BE2C (cell line): Measurements from ENCODE around the gene DSTYK.

Experiments used
- DNase-seq: peaks from one replicate; pipeline ENCODE4 v3.0.0-alpha.2; 2020
- H3K27me3 ChIP-seq: fragments of 250-450 bp; sonication (Bioruptor Pico); 2 replicates; pipeline ENCODE4 v1.5.1; 2020; ENCODE audit warnings: mild to moderate bottlenecking
- H3K36me3 ChIP-seq: fragments of 250-450 bp; sonication (Bioruptor Pico); 2 replicates; pipeline ENCODE4 v1.5.1; 2020; ENCODE audit warnings: mild to moderate bottlenecking
- H3K4me1 ChIP-seq: fragments of 250-450 bp; sonication (Bioruptor Pico); 2 replicates; pipeline ENCODE4 v1.5.1; 2020
- H3K4me3 ChIP-seq: 2 replicates; pipeline ENCODE4 v1.5.1; 2011; ENCODE audit warnings: low read depth, low read length
- H3K9me3 ChIP-seq: fragments of 250-450 bp; sonication (Bioruptor Pico); 2 replicates; pipeline ENCODE4 v1.5.1; 2020
- CTCF ChIP-seq: IDR thresholded peaks from 2 replicates; pipeline ENCODE4 v1.5.1; 2012; ENCODE audit warnings: mild to moderate bottlenecking, low read depth, low read length

DSTYK gene

GRCh38 chr1:205128050-205128449, 83.5 kb downstream of the DSTYK start:
- no peaks in the 10 kb centered on the region for H3K36me3 ChIP-seq
- no peak for TF ChIP-seq CTCF
- H3K9me3 ChIP-seq = no peaks in the 10 kb centered on the region
- no peak overlapping the region for H3K4me3 ChIP-seq
- H3K27me3 ChIP-seq = no peaks in the 10 kb centered on the region
- DNase-seq = no peak
- no peaks in the 10 kb centered on the region for H3K4me1 ChIP-seq

- no peak for TF ChIP-seq CTCF
- Histone ChIP-seq H3K4me3 (no peak overlapping the region), H3K4me1 (no peaks in the 10 kb centered on the region), H3K27me3 (no peaks in the 10 kb centered on the region), H3K36me3 (no peaks in the 10 kb centered on the region), H3K9me3 (no peaks in the 10 kb centered on the region)
- no peak for DNase-seq
Observed at GRCh38 chr1:205127646-205128045, 83.9 kb downstream of the DSTYK start.

DNA sequence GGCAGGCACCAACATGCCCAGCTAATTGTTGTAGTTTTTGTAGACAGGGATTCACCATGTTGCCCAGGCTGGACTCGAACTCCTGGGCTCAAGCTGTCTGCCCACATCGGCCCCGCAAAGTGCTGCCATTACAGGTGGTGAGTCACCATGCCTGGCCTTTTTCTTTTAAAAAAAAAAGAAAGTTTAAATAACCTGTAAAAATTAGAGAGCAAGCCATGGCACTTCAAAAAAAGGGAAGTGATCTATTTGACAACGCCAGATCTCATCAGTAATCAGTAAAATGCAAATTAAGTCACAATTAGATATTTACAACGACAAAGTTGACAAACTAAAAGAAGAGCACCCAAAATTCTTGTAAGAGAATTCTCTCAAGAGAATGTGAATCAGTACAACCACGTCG, 86.8 kb downstream of the DSTYK start:
- Histone ChIP-seq H3K4me1 (no peaks in the 10 kb centered on the region), H3K36me3 (no peaks in the 10 kb centered on the region), H3K27me3 (no peaks in the 10 kb centered on the region), H3K4me3 (no peak overlapping the region), H3K9me3 (no peaks in the 10 kb centered on the region)
- no peak for TF ChIP-seq CTCF
- DNase-seq = no peak

- H3K36me3 ChIP-seq = no peaks in the 10 kb centered on the region
Observed at GRCh38 chr1:205122489-205122882, 89.0 kb downstream of the DSTYK start.

GRCh38 chr1:205121660-205122488, 89.6 kb downstream of the DSTYK start, which contains the start of gene RBBP5:
TSS of gene RBBP5 (minus strand) at chr1:205121978. CDS start at chr1:205121873, 105 bp downstream.
- peak; percentile 95 for DNase-seq
- peak within 1 kb of the TSS; percentile 83 for H3K4me3 ChIP-seq
- no peaks in the 10 kb centered on the region for H3K27me3 ChIP-seq
- no peaks in the 10 kb centered on the region for H3K36me3 ChIP-seq
- peak; percentile 89 for TF ChIP-seq CTCF
- no peaks in the 10 kb centered on the region for H3K9me3 ChIP-seq
- H3K4me1 ChIP-seq = no peaks in the 10 kb centered on the region

More at GRCh38 chr1:205122489-205122882, 89.0 kb downstream of the DSTYK start:
- Histone ChIP-seq H3K4me1 (no peaks in the 10 kb centered on the region), H3K4me3 (peak overlapping the region; percentile 83), H3K9me3 (no peaks in the 10 kb centered on the region), H3K27me3 (no peaks in the 10 kb centered on the region)
- no peak for TF ChIP-seq CTCF
- DNase-seq = no peak

- Histone ChIP-seq H3K9me3 (no peaks in the 10 kb centered on the region), H3K4me3 (no peak overlapping the region), H3K36me3 (peaks cover 20% of the 10 kb centered on the region), H3K4me1 (no peaks in the 10 kb centered on the region), H3K27me3 (no peaks in the 10 kb centered on the region)
- no peak for DNase-seq
- TF ChIP-seq CTCF = no peak
Observed at GRCh38 chr1:205118752-205119151, 92.8 kb downstream of the DSTYK start.
